Fibroblast of peridontal ligament (primary cell): ENCODE data around the gene TMEM54.

Experiments used
- DNase-seq: peaks from one replicate; pipeline ENCODE4 v3.0.0-alpha.2; 2010; ENCODE audit errors: extremely low read depth

The TMEM54 gene

GRCh38 chr1:32881871-32882850 lies 19.0 kb downstream of the TMEM54 start:
- DNase-seq: no peak

GRCh38 chr1:32881291-32881690 lies 19.9 kb downstream of the TMEM54 start:
- no peak for DNase-seq

- no peak for DNase-seq
These were observed 22.6 kb downstream of the TMEM54 start for GRCh38 chr1:32878637-32879041.

GRCh38 chr1:32878183-32878582 lies 23.0 kb downstream of the TMEM54 start:
- no peak for DNase-seq

- no peak for DNase-seq
These were observed 23.7 kb downstream of the TMEM54 start for GRCh38 chr1:32877211-32878110.

GRCh38 chr1:32876341-32877210 lies 24.6 kb downstream of the TMEM54 start:
- DNase-seq: no peak

- DNase-seq: no peak
These were observed 26.1 kb downstream of the TMEM54 start for GRCh38 chr1:32874860-32875752.

- DNase-seq: no peak
These were observed 27.7 kb downstream of the TMEM54 start for GRCh38 chr1:32873484-32873883.

- no peak for DNase-seq
These were observed 29.1 kb downstream of the TMEM54 start for GRCh38 chr1:32872192-32872460.

- no peak for DNase-seq
These were observed 29.6 kb downstream of the TMEM54 start for GRCh38 chr1:32871364-32872191.

- no peak for DNase-seq
These were observed 30.4 kb downstream of the TMEM54 start, which contains the start of gene FNDC5 for GRCh38 chr1:32870615-32871363. Gene FNDC5, minus strand, starts transcription at chr1:32870912.

GRCh38 chr1:32869923-32870614 lies 31.1 kb downstream of the TMEM54 start:
- DNase-seq: no peak

- DNase-seq: no peak
These were observed 32.3 kb downstream of the TMEM54 start for GRCh38 chr1:32868806-32869455.

- no peak for DNase-seq
These were observed 33.1 kb downstream of the TMEM54 start for GRCh38 chr1:32868085-32868484.

GRCh38 chr1:32867671-32868070 lies 33.5 kb downstream of the TMEM54 start:
- DNase-seq: no peak

GRCh38 chr1:32867151-32867550 lies 34.0 kb downstream of the TMEM54 start:
- no peak for DNase-seq

GRCh38 chr1:32865639-32866405 lies 35.4 kb downstream of the TMEM54 start:
- DNase-seq: no peak
